ENCODE data around the gene TENM3.
"Not testable (repeated sequence)": the region's sequence is repeated elsewhere in the genome, so short reads cannot be mapped to it uniquely, and the experiment has no call there.

Gene TENM3

GRCh38 chr4:182228991-182229577, 14.1 kb upstream of the TENM3 start:
- DNase-seq (ENCODE audit: low read depth, low spot score), result no peak

GRCh38 chr4:182230256-182230655, 12.9 kb upstream of the TENM3 start:
- no peak for DNase-seq (ENCODE audit: low read depth, low spot score)

- no peak for DNase-seq (ENCODE audit: low read depth, low spot score)
Observed at GRCh38 chr4:182231080-182231479, 12.1 kb upstream of the TENM3 start.

- DNase-seq (ENCODE audit: low read depth, low spot score), result no peak
Observed at GRCh38 chr4:182231496-182231895, 11.7 kb upstream of the TENM3 start.

GRCh38 chr4:182233310-182234090, 9.7 kb upstream of the TENM3 start:
- no peak for DNase-seq (ENCODE audit: low read depth, low spot score)

- DNase-seq (ENCODE audit: low read depth, low spot score), result no peak
Observed at GRCh38 chr4:182235021-182235795, 8.0 kb upstream of the TENM3 start.

GRCh38 chr4:182236186-182236585, 7.0 kb upstream of the TENM3 start:
- DNase-seq (ENCODE audit: low read depth, low spot score), result no peak

- DNase-seq (ENCODE audit: low read depth, low spot score), result not testable (repeated sequence)
Observed at GRCh38 chr4:182237010-182237409, 6.2 kb upstream of the TENM3 start.

- DNase-seq (ENCODE audit: low read depth, low spot score), result no peak
Observed at GRCh38 chr4:182238355-182238931, 4.8 kb upstream of the TENM3 start.

GRCh38 chr4:182240161-182241130, 2.8 kb upstream of the TENM3 start:
- DNase-seq (ENCODE audit: low read depth, low spot score), result no peak

GRCh38 chr4:182242260-182242659, 942 bp upstream of the TENM3 start:
- not testable (repeated sequence) for DNase-seq (ENCODE audit: low read depth, low spot score)

- no peak for DNase-seq (ENCODE audit: low read depth, low spot score)
Observed at GRCh38 chr4:182242787-182243186, 415 bp upstream of the TENM3 start.

- DNase-seq (ENCODE audit: low read depth, low spot score), result no peak
Observed at GRCh38 chr4:182245041-182245440, 1.8 kb downstream of the TENM3 start.

- no peak for DNase-seq (ENCODE audit: low read depth, low spot score)
Observed at GRCh38 chr4:182245541-182246215, 2.5 kb downstream of the TENM3 start.

GRCh38 chr4:182246401-182247205, 3.4 kb downstream of the TENM3 start:
- DNase-seq (ENCODE audit: low read depth, low spot score), result no peak

GRCh38 chr4:182248295-182248694, 5.1 kb downstream of the TENM3 start:
- no peak for DNase-seq (ENCODE audit: low read depth, low spot score)

- DNase-seq (ENCODE audit: low read depth, low spot score), result no peak
Observed at GRCh38 chr4:182250446-182250845, 7.2 kb downstream of the TENM3 start.

GRCh38 chr4:182251116-182251515, 7.9 kb downstream of the TENM3 start:
- DNase-seq (ENCODE audit: low read depth, low spot score), result no peak

GRCh38 chr4:182252220-182252619, 9.0 kb downstream of the TENM3 start:
- DNase-seq (ENCODE audit: low read depth, low spot score), result no peak
